Activated CD8-positive, alpha-beta T cell treated with anti-CD3 and anti-CD28 coated beads for 36 hours (primary cell): ENCODE results near the gene MRPS21. TPM values are rescaled to one million over a fixed set of nuclear protein-coding genes. Genes with fewer than 3 reads are reported as not detected.

Source experiments
- ATAC-seq: fragments of 200-7000 bp; cut with Tn5 transposase; one replicate; pipeline ENCODE4 v1.10.0; 2021; ENCODE audit warnings: mild to moderate bottlenecking, moderate library complexity
- CTCF ChIA-PET: fragments of 350-600 bp; sonication (Branson Sonifier 250); formaldehyde crosslinking; loops from one replicate; lab custom pipeline; 2021; ENCODE audit warnings: antibody characterized with exemption; lab: Charles Lee
- POLR2A ChIA-PET: fragments of 350-600 bp; sonication (Branson Sonifier 250); formaldehyde crosslinking; loops from one replicate; lab custom pipeline; 2021; ENCODE audit warnings: antibody characterized with exemption; lab: Charles Lee
- DNase-seq: peaks from one replicate; pipeline ENCODE4 v3.0.0-alpha.2; 2020
- H3K27ac Mint-ChIP-seq: one replicate; pipeline ENCODE4 v1.8.0; 2021; ENCODE audit warnings: mild to moderate bottlenecking, mixed read lengths
- H3K27me3 Mint-ChIP-seq: one replicate; pipeline ENCODE4 v1.8.0; 2021; ENCODE audit warnings: mixed read lengths
- H3K36me3 Mint-ChIP-seq: one replicate; pipeline ENCODE4 v1.8.0; 2021; ENCODE audit warnings: low read depth, mixed read lengths
- H3K4me1 Mint-ChIP-seq: one replicate; pipeline ENCODE4 v1.8.0; 2021; ENCODE audit warnings: low read depth, mixed read lengths
- H3K4me3 Mint-ChIP-seq: one replicate; pipeline ENCODE4 v1.8.0; 2021; ENCODE audit warnings: mild to moderate bottlenecking, moderate library complexity, mixed read lengths
- H3K9me3 Mint-ChIP-seq: one replicate; pipeline ENCODE4 v1.8.0; 2021; ENCODE audit warnings: mixed read lengths
- intact Hi-C: fragments of 100-400 bp; cut with micrococcal nuclease; formaldehyde crosslinking; loops from one replicate; pipeline ENCODE4 v1.10.0; 2022
- total RNA-seq, 2 experiments: library from RNA; stranded (reverse); gene quantifications; one replicate each; pipeline ENCODE4 v1.2.3, GENCODE V29; 2021
- TF ChIP-seq, protein P1 (sequence below): fragments of 200-600 bp; IDR thresholded peaks from one replicate; pipeline ENCODE4 v1.8.0; 2022; ENCODE audit warnings: antibody characterized with exemption, mild to moderate bottlenecking

The MRPS21 gene
- 10 to 100 TPM; 73.4 to 81.9 TPM for total RNA-seq

DNA sequence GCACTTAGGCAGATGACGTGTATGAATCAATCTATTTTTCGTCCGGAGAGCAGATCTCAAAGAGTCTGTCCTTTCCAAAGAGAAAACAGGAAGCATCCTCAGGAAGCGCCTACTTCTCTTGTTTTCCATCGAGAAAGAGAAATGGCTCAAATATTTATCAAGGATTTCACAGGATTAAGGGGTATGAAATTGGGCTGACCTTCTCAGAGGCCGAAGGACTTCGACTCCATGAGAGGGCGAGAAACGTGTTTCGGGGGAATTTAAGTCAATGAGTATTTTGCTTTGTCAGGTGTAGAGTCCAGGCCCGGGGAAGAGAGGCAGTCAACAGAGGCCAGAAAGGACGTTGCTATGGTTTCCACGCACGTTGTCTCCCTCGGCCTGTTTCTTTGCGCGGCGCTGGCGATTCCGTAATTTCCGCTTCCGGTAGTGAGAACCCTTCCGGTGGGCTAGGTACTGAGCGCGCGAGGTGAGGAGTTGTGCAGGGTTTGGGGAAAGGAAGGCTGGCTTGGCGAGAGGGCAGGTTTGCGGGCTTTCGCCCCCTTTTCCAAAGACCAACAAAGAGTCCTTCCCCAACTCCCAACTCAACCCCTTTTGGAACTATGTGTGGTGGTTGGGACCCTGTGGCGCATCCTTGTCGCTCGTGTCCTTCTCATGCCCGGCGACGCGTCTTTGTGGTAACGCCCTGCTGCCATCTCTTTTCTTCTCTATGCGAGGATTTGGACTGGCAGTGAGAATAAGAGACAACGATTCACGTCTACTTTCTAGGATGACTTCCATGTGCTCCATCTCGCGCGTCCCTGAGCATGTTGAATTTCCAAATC, at the start of gene MRPS21:
Gene MRPS21, plus strand, starts transcription at position 429 of the 821 bp plus-strand sequence. CDS start 506 bp downstream, outside the sequence.
- intact Hi-C loops, result no loop called here
- ATAC-seq (peak; percentile 99), DNase-seq (peak; percentile 94)
- Mint-ChIP-seq H3K36me3 (peaks cover 33% of the 10 kb centered on the region), H3K27me3 (no peaks in the 10 kb centered on the region), H3K4me1 (peaks cover 33% of the 10 kb centered on the region), H3K27ac (peak within 1 kb of the TSS; percentile 99), H3K9me3 (no peaks in the 10 kb centered on the region), H3K4me3 (peak within 1 kb of the TSS; percentile 95)
- ChIA-PET POLR2A (no interaction called here), CTCF (no interaction called here)
- TF ChIP-seq, protein P1, sequence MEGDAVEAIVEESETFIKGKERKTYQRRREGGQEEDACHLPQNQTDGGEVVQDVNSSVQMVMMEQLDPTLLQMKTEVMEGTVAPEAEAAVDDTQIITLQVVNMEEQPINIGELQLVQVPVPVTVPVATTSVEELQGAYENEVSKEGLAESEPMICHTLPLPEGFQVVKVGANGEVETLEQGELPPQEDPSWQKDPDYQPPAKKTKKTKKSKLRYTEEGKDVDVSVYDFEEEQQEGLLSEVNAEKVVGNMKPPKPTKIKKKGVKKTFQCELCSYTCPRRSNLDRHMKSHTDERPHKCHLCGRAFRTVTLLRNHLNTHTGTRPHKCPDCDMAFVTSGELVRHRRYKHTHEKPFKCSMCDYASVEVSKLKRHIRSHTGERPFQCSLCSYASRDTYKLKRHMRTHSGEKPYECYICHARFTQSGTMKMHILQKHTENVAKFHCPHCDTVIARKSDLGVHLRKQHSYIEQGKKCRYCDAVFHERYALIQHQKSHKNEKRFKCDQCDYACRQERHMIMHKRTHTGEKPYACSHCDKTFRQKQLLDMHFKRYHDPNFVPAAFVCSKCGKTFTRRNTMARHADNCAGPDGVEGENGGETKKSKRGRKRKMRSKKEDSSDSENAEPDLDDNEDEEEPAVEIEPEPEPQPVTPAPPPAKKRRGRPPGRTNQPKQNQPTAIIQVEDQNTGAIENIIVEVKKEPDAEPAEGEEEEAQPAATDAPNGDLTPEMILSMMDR, result no peak

DNA sequence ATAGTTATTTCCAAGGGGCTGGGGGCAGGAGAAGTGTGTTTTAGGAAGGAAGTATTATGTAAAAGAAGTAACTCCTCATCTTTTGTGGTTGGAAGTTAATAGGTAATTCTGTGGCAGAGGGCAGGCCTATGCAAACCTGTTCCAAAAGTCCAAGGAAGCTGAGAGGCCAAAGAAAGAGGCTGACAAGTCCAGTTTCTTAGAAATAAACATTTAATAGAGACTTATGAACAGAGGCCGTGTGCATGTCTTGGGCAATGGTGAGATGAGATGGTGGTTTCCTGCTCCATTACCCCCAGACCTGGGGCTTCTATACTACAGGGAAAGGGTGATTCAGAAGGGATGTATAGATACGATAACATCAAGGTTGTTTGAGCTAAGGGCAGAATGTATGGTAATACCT, 43.7 kb upstream of the MRPS21 start:
- Mint-ChIP-seq H3K36me3 (no peaks in the 10 kb centered on the region), H3K4me3 (no peak overlapping the region), H3K27ac (no peak overlapping the region), H3K27me3 (peaks cover 2% of the 10 kb centered on the region), H3K9me3 (no peaks in the 10 kb centered on the region), H3K4me1 (no peaks in the 10 kb centered on the region)
- TF ChIP-seq, protein P1, result no peak
- no peak for ATAC-seq
- intact Hi-C loops, result no loop called here
- no peak for DNase-seq
- ChIA-PET POLR2A (interaction anchor here (0.8 to 2.8 kb wide), 5 partner anchors 9 to 114 kb away, joined by 3 to 6 read pairs (median 3); partner anchors contain the start of genes APH1A and RPRD2), CTCF (no interaction called here)

DNA sequence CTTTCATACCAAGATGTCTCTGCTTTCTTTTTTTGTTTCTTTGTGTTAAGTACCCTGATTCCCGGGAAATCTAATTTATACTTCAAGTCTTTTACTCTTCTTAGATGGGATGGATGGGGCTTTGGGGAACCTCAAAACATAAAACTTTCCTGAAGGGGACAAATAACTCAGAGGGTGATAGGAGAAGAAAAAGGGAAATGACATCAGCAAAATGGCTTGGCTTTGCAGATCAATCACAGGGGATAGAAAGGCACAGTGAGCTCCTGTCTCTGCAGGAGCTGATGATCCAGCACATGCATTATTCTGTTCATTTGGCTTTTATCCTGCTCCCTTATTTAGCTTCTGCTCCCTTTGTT, 37.5 kb upstream of the MRPS21 start:
- intact Hi-C loops, result no loop called here
- no peak for ATAC-seq
- POLR2A ChIA-PET, result interaction anchor here (1.0 to 1.7 kb wide), 6 partner anchors 13 to 65 kb away, joined by 3 to 5 read pairs (median 4); partner anchors contain the start of genes APH1A and PRPF3
- H3K36me3 Mint-ChIP-seq, result no peaks in the 10 kb centered on the region
- peaks cover 13% of the 10 kb centered on the region for H3K4me1 Mint-ChIP-seq
- no peak for DNase-seq
- CTCF ChIA-PET, result interaction anchor here (0.6 to 3.3 kb wide), 48 partner anchors 8 to 427 kb away, joined by 3 to 37 read pairs (median 4); partner anchors contain the start of genes ANP32E, APH1A, C1orf54 and FALEC
- peaks cover 30% of the 10 kb centered on the region for H3K27me3 Mint-ChIP-seq
- no peaks in the 10 kb centered on the region for H3K9me3 Mint-ChIP-seq
- H3K27ac Mint-ChIP-seq, result no peak overlapping the region
- peak overlapping the region; percentile 63 for H3K4me3 Mint-ChIP-seq
- TF ChIP-seq, protein P1, result no peak

DNA sequence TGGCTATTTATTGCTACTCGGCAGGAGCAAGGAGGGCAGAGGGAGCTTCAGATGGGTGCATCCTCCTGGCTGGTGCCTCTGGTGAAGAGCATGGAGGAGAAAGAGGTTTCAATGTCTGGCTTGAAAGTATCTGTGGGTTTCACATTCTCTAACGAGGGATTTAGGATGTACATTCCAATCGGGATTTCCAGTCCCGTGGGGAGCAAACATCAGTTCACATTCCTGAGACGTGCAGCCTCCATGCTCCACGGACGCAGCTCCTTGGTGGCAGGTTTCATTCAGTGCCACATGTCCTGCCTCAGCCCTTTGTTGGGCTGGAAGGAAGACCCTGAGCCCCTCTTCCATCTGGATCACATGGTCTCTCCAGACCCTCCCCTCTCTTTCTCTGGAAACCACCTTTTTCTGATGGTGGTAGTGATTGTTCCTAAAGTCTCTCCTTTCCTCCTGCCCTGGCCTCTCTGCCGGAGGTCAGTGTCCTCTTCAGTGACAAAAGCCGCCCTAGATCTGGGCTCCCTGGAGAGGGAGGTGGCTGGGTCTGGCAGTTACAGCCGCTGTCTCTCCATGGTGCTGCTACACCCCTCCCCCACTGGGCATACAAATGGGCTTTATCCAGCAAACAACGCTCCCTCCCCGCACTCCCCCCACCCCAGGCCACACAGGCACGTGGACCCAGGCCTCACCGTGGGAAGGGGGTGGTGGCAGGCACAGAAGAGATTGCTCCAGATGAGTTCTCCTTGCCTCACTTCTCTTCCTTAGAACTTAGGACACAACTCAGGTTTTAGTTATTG, 36.9 kb upstream of the MRPS21 start:
- intact Hi-C loops, result no loop called here
- DNase-seq (no peak), ATAC-seq (no peak)
- Mint-ChIP-seq H3K27me3 (peaks cover 30% of the 10 kb centered on the region), H3K36me3 (no peaks in the 10 kb centered on the region), H3K4me1 (peaks cover 13% of the 10 kb centered on the region), H3K27ac (no peak overlapping the region), H3K4me3 (peak overlapping the region; percentile 63), H3K9me3 (no peaks in the 10 kb centered on the region)
- ChIA-PET CTCF (interaction anchor here (0.6 to 3.3 kb wide), 48 partner anchors 7 to 427 kb away, joined by 3 to 37 read pairs (median 4); partner anchors contain the start of genes ANP32E, APH1A, C1orf54 and FALEC), POLR2A (interaction anchor here (0.9 to 1.7 kb wide), 8 partner anchors 12 to 64 kb away, joined by 3 to 5 read pairs (median 4); partner anchors contain the start of genes APH1A, C1orf54 and PRPF3)
- TF ChIP-seq, protein P1, result no peak
